GM10266 (cell line): ENCODE results near the gene KLHL29.

ENCODE experiments used
- DNase-seq: peaks from one replicate; pipeline ENCODE4 v3.0.0; 2012; ENCODE audit errors: extremely low spot score
- TF ChIP-seq, protein P1 (sequence below): IDR thresholded peaks from 2 replicates; pipeline ENCODE4 v1.5.1; 2012; ENCODE audit warnings: mild to moderate bottlenecking, low read depth; ENCODE audit not compliant: control insufficient read depth, insufficient read depth; ENCODE audit errors: missing control alignments

Gene KLHL29

DNA sequence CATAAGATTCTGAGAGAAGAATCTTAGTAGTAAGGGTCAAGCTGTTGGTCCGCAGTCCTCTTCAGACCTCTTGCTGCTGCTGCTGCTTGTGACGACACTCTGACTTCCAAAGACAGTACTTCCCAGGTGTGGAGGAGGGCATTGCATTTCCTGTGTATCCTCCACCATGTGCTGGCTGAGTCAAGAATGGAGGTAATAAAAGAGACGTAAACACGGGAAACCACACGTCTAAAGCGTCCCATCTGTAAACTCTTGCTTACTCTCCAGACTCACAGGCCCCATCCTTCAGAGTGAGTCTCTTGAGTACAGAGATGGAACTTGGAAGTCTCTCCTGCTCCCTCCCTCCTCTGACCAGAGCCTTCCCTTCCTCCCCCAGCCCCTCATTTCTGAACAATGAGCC, 25.6 kb downstream of the KLHL29 start:
- DNase-seq, result no peak
- TF ChIP-seq, protein P1, sequence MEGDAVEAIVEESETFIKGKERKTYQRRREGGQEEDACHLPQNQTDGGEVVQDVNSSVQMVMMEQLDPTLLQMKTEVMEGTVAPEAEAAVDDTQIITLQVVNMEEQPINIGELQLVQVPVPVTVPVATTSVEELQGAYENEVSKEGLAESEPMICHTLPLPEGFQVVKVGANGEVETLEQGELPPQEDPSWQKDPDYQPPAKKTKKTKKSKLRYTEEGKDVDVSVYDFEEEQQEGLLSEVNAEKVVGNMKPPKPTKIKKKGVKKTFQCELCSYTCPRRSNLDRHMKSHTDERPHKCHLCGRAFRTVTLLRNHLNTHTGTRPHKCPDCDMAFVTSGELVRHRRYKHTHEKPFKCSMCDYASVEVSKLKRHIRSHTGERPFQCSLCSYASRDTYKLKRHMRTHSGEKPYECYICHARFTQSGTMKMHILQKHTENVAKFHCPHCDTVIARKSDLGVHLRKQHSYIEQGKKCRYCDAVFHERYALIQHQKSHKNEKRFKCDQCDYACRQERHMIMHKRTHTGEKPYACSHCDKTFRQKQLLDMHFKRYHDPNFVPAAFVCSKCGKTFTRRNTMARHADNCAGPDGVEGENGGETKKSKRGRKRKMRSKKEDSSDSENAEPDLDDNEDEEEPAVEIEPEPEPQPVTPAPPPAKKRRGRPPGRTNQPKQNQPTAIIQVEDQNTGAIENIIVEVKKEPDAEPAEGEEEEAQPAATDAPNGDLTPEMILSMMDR, result no peak

DNA sequence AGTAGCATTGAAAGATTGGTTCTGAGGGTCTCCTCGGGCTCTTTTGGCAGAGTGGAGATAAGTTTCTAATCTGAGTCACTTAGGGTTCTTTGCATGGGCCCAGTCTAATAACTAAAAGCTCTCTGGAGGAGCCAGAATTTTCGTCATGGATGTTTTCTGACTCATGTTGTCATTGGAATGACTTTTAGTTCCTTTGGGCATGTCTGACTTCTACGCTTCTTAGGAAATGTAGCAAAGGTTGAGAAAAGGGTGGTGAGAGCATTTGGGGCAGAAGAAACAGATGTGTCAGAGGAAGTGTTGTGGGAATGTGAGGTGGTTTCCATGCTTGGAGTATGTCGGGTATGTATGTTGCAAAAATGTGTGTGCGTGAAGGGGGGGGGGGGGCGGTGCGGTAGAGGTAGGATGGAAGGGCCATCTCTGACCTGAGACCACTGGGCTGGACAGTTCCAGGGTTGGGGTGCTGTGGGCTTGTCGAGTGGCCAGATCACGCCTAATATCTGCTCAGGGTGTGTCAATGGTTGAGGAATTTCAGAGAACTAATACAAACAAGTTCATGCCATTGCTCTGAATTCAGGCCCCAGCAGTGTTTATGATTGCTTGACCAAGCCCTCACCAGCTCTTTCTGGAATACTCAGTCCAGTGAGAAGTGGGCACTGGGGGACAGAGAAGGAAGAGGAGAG, 26.9 kb downstream of the KLHL29 start:
- TF ChIP-seq, protein P1, result no peak
- DNase-seq, result no peak

- TF ChIP-seq, protein P1, result no peak
- no peak for DNase-seq
Observed at GRCh38 chr2:23412556-23413155, 27.7 kb downstream of the KLHL29 start.

- DNase-seq, result no peak
Observed at GRCh38 chr2:23413641-23414040, 28.7 kb downstream of the KLHL29 start.

GRCh38 chr2:23414106-23414505, 29.1 kb downstream of the KLHL29 start:
- DNase-seq, result no peak
- TF ChIP-seq, protein P1, result no peak

More at GRCh38 chr2:23413641-23414040, 28.7 kb downstream of the KLHL29 start:
- TF ChIP-seq, protein P1, result no peak

- TF ChIP-seq, protein P1, result peak; percentile 35
Observed at GRCh38 chr2:23414871-23415270, 29.9 kb downstream of the KLHL29 start.

DNA sequence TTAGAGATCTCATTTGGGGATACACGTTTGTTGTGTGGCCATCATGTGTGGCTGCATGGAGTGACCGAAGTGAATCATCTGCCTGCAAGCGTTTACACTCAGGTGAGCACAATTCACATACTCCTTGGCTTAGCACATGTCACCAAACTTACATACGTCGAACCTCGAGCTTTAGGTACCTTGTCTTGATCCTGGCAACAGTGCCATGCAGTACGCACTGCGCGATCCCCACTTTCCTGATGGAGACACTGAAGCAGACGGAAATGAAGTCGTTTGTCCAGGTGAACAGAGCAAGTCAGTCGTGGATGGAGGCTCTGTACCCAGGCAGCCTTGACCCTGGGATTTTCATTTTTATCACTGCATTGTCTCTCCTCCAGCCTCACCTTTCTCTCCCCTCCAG, 32.3 kb downstream of the KLHL29 start:
- DNase-seq, result no peak
- TF ChIP-seq, protein P1, result no peak

More at GRCh38 chr2:23414871-23415270, 29.9 kb downstream of the KLHL29 start:
- DNase-seq, result no peak
